HEK293 (cell line): ENCODE results near the gene RNU11.
A peak's percentile ranks its signal among the peaks of the same experiment; 100 is the strongest.

ENCODE experiments used
- FEZF1 ChIP-seq: fragments of 450-650 bp; formaldehyde crosslinking; IDR thresholded peaks from 2 replicates; pipeline ENCODE4 v1.5.1; 2016; ENCODE audit warnings: missing biosample characterization, missing genetic modification characterization
- KLF16 ChIP-seq: fragments of 450-650 bp; formaldehyde crosslinking; IDR thresholded peaks from 2 replicates; pipeline ENCODE4 v1.5.1; 2017; ENCODE audit warnings: missing biosample characterization, missing genetic modification characterization
- KLF8 ChIP-seq: fragments of 450-650 bp; formaldehyde crosslinking; IDR thresholded peaks from 2 replicates; pipeline ENCODE4 v1.5.1; 2016; ENCODE audit warnings: missing biosample characterization, missing genetic modification characterization
- MZF1 ChIP-seq: fragments of 450-650 bp; formaldehyde crosslinking; IDR thresholded peaks from 2 replicates; pipeline ENCODE4 v1.5.1; 2017; ENCODE audit warnings: missing biosample characterization, missing genetic modification characterization, borderline replicate concordance
- ZBTB11 ChIP-seq: fragments of 450-650 bp; formaldehyde crosslinking; conservative IDR thresholded peaks from 2 replicates; pipeline ENCODE4 v1.5.1; 2016; ENCODE audit warnings: low read depth, missing biosample characterization, missing genetic modification characterization
- ZBTB20 ChIP-seq: fragments of 450-650 bp; formaldehyde crosslinking; IDR thresholded peaks from 2 replicates; pipeline ENCODE4 v1.5.1; 2016; ENCODE audit warnings: missing biosample characterization, missing genetic modification characterization
- ZBTB44 ChIP-seq: fragments of 450-650 bp; IDR thresholded peaks from 2 replicates; pipeline ENCODE4 v1.5.1; 2018; ENCODE audit warnings: missing biosample characterization, mild to moderate bottlenecking, missing genetic modification characterization
- ZEB2 ChIP-seq: fragments of 450-650 bp; formaldehyde crosslinking; IDR thresholded peaks from 2 replicates; pipeline ENCODE4 v1.5.1; 2016; ENCODE audit warnings: missing biosample characterization, missing genetic modification characterization
- ZNF174 ChIP-seq: fragments of 450-650 bp; formaldehyde crosslinking; IDR thresholded peaks from 2 replicates; pipeline ENCODE4 v1.5.0; 2017; ENCODE audit warnings: missing biosample characterization, mild to moderate bottlenecking, missing genetic modification characterization
- ZNF2 ChIP-seq: fragments of 450-650 bp; formaldehyde crosslinking; IDR thresholded peaks from 2 replicates; pipeline ENCODE4 v1.5.1; 2016; ENCODE audit warnings: missing biosample characterization, missing genetic modification characterization
- ZNF202 ChIP-seq: fragments of 450-650 bp; formaldehyde crosslinking; IDR thresholded peaks from 2 replicates; pipeline ENCODE4 v1.5.1; 2016; ENCODE audit warnings: missing biosample characterization, missing genetic modification characterization, borderline replicate concordance
- ZNF26 ChIP-seq: fragments of 450-650 bp; formaldehyde crosslinking; IDR thresholded peaks from 2 replicates; pipeline ENCODE4 v1.5.1; 2016; ENCODE audit warnings: missing biosample characterization, missing genetic modification characterization
- ZNF324 ChIP-seq: fragments of 450-650 bp; formaldehyde crosslinking; IDR thresholded peaks from 2 replicates; pipeline ENCODE4 v1.5.1; 2016; ENCODE audit warnings: missing biosample characterization, missing genetic modification characterization
- ZNF335 ChIP-seq: fragments of 450-650 bp; formaldehyde crosslinking; conservative IDR thresholded peaks from 2 replicates; pipeline ENCODE4 v1.5.1; 2016; ENCODE audit warnings: missing biosample characterization, missing genetic modification characterization
- ZNF548 ChIP-seq: fragments of 450-650 bp; formaldehyde crosslinking; IDR thresholded peaks from 2 replicates; pipeline ENCODE4 v1.5.1; 2016; ENCODE audit warnings: missing biosample characterization, missing genetic modification characterization
- ZNF558 ChIP-seq: fragments of 450-650 bp; formaldehyde crosslinking; IDR thresholded peaks from 2 replicates; pipeline ENCODE4 v1.5.1; 2016; ENCODE audit warnings: missing biosample characterization, missing genetic modification characterization
- ZNF585B ChIP-seq: fragments of 450-650 bp; formaldehyde crosslinking; IDR thresholded peaks from 2 replicates; pipeline ENCODE4 v1.5.1; 2016; ENCODE audit warnings: missing biosample characterization, missing genetic modification characterization
- ZNF660 ChIP-seq: fragments of 450-650 bp; IDR thresholded peaks from 2 replicates; pipeline ENCODE4 v1.5.1; 2018; ENCODE audit warnings: missing biosample characterization, mild to moderate bottlenecking, missing genetic modification characterization
- ZNF692 ChIP-seq: fragments of 450-650 bp; formaldehyde crosslinking; IDR thresholded peaks from 2 replicates; pipeline ENCODE4 v1.5.1; 2016; ENCODE audit warnings: missing biosample characterization, missing genetic modification characterization
- ZSCAN16 ChIP-seq: fragments of 450-650 bp; formaldehyde crosslinking; IDR thresholded peaks from 2 replicates; pipeline ENCODE4 v1.5.1; 2016; ENCODE audit warnings: missing biosample characterization, missing genetic modification characterization
- ZSCAN23 ChIP-seq: fragments of 450-650 bp; formaldehyde crosslinking; IDR thresholded peaks from 2 replicates; pipeline ENCODE4 v1.5.1; 2016; ENCODE audit warnings: missing biosample characterization, missing genetic modification characterization
- ZSCAN30 ChIP-seq: fragments of 450-650 bp; IDR thresholded peaks from 2 replicates; pipeline ENCODE4 v1.5.1; 2018; ENCODE audit warnings: missing biosample characterization, mild to moderate bottlenecking, missing genetic modification characterization, moderate library complexity
- ZXDB ChIP-seq: fragments of 450-650 bp; formaldehyde crosslinking; IDR thresholded peaks from 2 replicates; pipeline ENCODE4 v1.5.1; 2016; ENCODE audit warnings: missing biosample characterization, missing genetic modification characterization
- TF ChIP-seq, protein P1 (sequence below): fragments of 450-650 bp; formaldehyde crosslinking; IDR thresholded peaks from 2 replicates; pipeline ENCODE4 v1.5.1; 2016; ENCODE audit warnings: missing biosample characterization, missing genetic modification characterization
- TF ChIP-seq, protein P2 (sequence below): fragments of 450-650 bp; formaldehyde crosslinking; IDR thresholded peaks from 2 replicates; pipeline ENCODE4 v1.5.1; 2016; ENCODE audit warnings: missing biosample characterization, missing genetic modification characterization

RNU11 gene

DNA sequence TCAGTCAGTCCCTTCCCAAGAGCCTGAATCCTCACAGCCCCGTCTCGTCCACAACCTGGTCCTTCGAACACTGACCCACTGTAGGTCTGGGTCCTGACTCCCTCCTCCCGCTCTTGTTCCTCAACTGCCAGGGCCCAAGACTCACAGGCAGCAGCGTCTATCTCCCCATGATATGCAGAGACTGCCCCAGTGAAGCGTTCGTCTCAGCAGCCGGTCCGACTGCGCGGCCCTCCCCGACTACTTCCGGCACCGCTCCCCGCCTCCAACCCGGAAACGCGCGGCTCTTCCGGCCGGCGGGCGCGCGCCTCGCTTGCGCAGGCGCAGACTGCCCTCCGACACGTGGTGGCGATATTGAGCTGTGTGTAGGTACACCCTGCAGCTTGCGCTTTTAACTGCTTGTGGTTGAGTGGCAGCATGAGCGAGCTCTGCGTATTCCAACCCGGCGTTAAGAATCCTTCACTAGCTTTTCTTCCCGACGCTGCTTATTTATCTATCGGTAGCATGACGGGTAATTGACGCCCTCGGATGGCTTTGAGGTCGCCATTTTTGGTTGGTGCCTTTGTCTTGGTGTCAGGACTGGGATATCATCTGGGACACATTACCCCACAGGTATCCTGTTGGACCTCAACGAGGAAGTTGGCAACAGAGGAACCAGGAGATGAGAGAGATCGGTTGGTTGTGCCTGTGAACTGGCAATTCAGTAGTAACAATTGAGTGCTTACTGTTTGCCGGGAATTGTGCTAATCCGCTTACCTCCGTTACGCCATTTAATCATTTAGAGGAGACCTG, 5.4 kb upstream of the RNU11 start, which contains the start of gene TAF12 (continued):
- peak; percentile 98 for TF ChIP-seq ZBTB11
- TF ChIP-seq, protein P1, sequence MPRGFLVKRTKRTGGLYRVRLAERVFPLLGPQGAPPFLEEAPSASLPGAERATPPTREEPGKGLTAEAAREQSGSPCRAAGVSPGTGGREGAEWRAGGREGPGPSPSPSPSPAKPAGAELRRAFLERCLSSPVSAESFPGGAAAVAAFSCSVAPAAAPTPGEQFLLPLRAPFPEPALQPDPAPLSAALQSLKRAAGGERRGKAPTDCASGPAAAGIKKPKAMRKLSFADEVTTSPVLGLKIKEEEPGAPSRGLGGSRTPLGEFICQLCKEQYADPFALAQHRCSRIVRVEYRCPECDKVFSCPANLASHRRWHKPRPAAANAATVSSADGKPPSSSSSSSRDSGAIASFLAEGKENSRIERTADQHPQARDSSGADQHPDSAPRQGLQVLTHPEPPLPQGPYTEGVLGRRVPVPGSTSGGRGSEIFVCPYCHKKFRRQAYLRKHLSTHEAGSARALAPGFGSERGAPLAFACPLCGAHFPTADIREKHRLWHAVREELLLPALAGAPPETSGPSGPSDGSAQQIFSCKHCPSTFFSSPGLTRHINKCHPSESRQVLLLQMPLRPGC (tag by site-specific recombination): peak; percentile 60; the same call in 1 of the 2 replicates
- peak; percentile 69 for TF ChIP-seq ZNF660 (tag by site-specific recombination)
- no peak for TF ChIP-seq ZNF548 (tag by site-specific recombination)
- TF ChIP-seq, protein P2, sequence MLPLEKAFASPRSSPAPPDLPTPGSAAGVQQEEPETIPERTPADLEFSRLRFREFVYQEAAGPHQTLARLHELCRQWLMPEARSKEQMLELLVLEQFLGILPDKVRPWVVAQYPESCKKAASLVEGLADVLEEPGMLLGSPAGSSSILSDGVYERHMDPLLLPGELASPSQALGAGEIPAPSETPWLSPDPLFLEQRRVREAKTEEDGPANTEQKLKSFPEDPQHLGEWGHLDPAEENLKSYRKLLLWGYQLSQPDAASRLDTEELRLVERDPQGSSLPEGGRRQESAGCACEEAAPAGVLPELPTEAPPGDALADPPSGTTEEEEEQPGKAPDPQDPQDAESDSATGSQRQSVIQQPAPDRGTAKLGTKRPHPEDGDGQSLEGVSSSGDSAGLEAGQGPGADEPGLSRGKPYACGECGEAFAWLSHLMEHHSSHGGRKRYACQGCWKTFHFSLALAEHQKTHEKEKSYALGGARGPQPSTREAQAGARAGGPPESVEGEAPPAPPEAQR: peak; percentile 22; the same call in 1 of the 2 replicates
- no peak for TF ChIP-seq ZNF174 (tag by site-specific recombination)
- TF ChIP-seq ZNF324 (tag by site-specific recombination): peak; percentile 71
- TF ChIP-seq ZNF558 (tag by site-specific recombination): no peak
- TF ChIP-seq MZF1 (tag by site-specific recombination): 0 out of 2 replicates have a peak, but pooled peaks have one; percentile 19
- no peak for TF ChIP-seq ZNF26
- peak; percentile 74; the same call in 1 of the 2 replicates for TF ChIP-seq KLF8 (tag by site-specific recombination)
- TF ChIP-seq ZSCAN23: peak; percentile 73; the same call in 1 of the 2 replicates
- TF ChIP-seq ZNF692 (tag by site-specific recombination): peak; percentile 78
- TF ChIP-seq ZNF202 (tag by site-specific recombination): no peak
- peak; percentile 78 for TF ChIP-seq KLF16 (tag by site-specific recombination)
- peak; percentile 87 for TF ChIP-seq ZNF2 (tag by site-specific recombination)
- TF ChIP-seq ZEB2 (tag by site-specific recombination): peak; percentile 59
- TF ChIP-seq ZNF585B (tag by site-specific recombination): no peak
- peak; percentile 73 for TF ChIP-seq ZSCAN30 (tag by site-specific recombination)
- 0 out of 2 replicates have a peak, but pooled peaks have one; percentile 54 for TF ChIP-seq ZSCAN16 (tag by site-specific recombination)
- peak; percentile 82 for TF ChIP-seq ZXDB (tag by site-specific recombination)
- peak; percentile 89; the same call in 1 of the 2 replicates for TF ChIP-seq ZBTB20 (tag by site-specific recombination)
- peak; percentile 53; the same call in 1 of the 2 replicates for TF ChIP-seq ZBTB44
- TF ChIP-seq ZNF335 (tag by site-specific recombination): peak; percentile 96
- TF ChIP-seq FEZF1 (tag by site-specific recombination): peak; percentile 94
